ENCODE data around the gene EXOSC7. TPM values are rescaled to one million over a fixed set of nuclear protein-coding genes. Genes with fewer than 3 reads are reported as not detected.

The EXOSC7 gene
- total and polyA plus RNA-seq, 10 of the 15 experiments (the other 5 are each of a cell fraction or from before 2014, with no cell fraction given), result 58.0 to 193 (median 82.9) TPM

DNA sequence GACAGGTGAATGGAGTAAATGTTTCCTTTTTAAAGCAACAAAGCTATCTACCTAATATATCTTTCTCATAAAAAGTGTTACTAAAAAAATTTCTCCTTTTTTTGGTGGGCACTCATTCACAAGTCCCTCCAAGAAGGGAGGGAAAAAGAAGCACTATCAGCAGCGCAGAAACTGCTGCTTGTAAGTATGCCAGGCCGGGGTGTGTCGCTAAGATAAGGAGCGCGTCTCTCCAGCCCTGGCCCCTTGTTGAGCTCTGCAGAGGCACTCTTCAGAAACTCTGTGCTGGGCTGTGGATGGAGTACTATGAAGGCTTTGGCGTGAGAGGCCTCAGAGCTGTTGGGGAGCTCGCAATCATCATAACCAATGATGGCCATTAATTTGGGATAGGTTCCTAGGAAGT is 49.1 kb upstream of the EXOSC7 start:
- Histone ChIP-seq H3K36me3 (ENCODE audit: control insufficient read depth in 2 of 2, insufficient read depth in 2 of 2, low read length in 1 of 2) (peaks cover 0 to 17% of the 10 kb centered on the region in 2 experiments; a peak in 3 of 4 replicates), H3K79me2 (ENCODE audit: control insufficient read depth, insufficient read depth, low read length) (no peaks in the 10 kb centered on the region), H2AFZ (ENCODE audit: control insufficient read depth, low read depth, low read length) (no peak overlapping the region), H3K4me2 (ENCODE audit: control insufficient read depth, insufficient read depth) (no peak overlapping the region), H3K4me3 (no peak overlapping the region), H3K4me1 (ENCODE audit: control insufficient read depth, insufficient read depth, low read length) (no peaks in the 10 kb centered on the region), H4K20me1 (ENCODE audit: control insufficient read depth, insufficient read depth) (no peaks in the 10 kb centered on the region), H3K27me3 (replicated peaks in 1 of 2; ENCODE audit: control insufficient read depth in 2 of 2, insufficient read depth in 2 of 2, low read length in 1 of 2) (no peaks in the 10 kb centered on the region), H3K27ac (ENCODE audit: control insufficient read depth, insufficient read depth) (no peak overlapping the region), H3K9ac (ENCODE audit: control insufficient read depth, insufficient read depth, low read length) (no peak overlapping the region), H3K9me3 (replicated peaks; ENCODE audit: control insufficient read depth, insufficient read depth, low read length) (no peaks in the 10 kb centered on the region)
- no TSS peak for BruUV-seq (replicated peaks)
- SMC1A ChIA-PET (ENCODE audit: uncharacterized antibody, unreplicated experiment), result no interaction called here
- 98% methylated on average over 7 of the region's 7 CpGs for WGBS (ENCODE audit: insufficient coverage, insufficient replicate concordance, low lambda C conversion rate, missing lambda C conversion rate)
- POLR2A ChIA-PET, result no interaction called here
- ATAC-seq (no peak), FAIRE-seq (no peak), DNase-seq (ENCODE audit: low read depth, low spot score) (no peak)
- in situ Hi-C loops (cut with MboI) (no loop called here), intact Hi-C loops (cut with micrococcal nuclease; ENCODE audit: unreplicated experiment) (no loop called here)
- TF ChIP-seq, protein P1, sequence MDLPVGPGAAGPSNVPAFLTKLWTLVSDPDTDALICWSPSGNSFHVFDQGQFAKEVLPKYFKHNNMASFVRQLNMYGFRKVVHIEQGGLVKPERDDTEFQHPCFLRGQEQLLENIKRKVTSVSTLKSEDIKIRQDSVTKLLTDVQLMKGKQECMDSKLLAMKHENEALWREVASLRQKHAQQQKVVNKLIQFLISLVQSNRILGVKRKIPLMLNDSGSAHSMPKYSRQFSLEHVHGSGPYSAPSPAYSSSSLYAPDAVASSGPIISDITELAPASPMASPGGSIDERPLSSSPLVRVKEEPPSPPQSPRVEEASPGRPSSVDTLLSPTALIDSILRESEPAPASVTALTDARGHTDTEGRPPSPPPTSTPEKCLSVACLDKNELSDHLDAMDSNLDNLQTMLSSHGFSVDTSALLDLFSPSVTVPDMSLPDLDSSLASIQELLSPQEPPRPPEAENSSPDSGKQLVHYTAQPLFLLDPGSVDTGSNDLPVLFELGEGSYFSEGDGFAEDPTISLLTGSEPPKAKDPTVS (IDR thresholded peaks at IDR 0.05; ENCODE audit: low read depth, low read length), result no peak
- TF ChIP-seq ZNF384 (IDR thresholded peaks at IDR 0.05; ENCODE audit: borderline replicate concordance, low read depth, low read length), result no peak
- CTCF ChIA-PET, result interaction anchor here (0.6 kb wide), 1 partner anchor 110 kb away, joined by 3 read pairs; no protein-coding TSS in a partner anchor
- RAD21 ChIA-PET (ENCODE audit: unreplicated experiment), result no interaction called here

- Histone ChIP-seq H3K79me2 (ENCODE audit: control insufficient read depth, insufficient read depth, low read length) (no peaks in the 10 kb centered on the region), H4K20me1 (ENCODE audit: control insufficient read depth, insufficient read depth) (no peaks in the 10 kb centered on the region), H3K4me1 (ENCODE audit: control insufficient read depth, insufficient read depth, low read length) (no peaks in the 10 kb centered on the region), H3K4me3 (no peak overlapping the region), H3K36me3 (ENCODE audit: control insufficient read depth in 2 of 2, insufficient read depth in 2 of 2, low read length in 1 of 2) (peaks cover 0 to 18% of the 10 kb centered on the region in 2 experiments; a peak in 3 of 4 replicates), H2AFZ (ENCODE audit: control insufficient read depth, low read depth, low read length) (no peak overlapping the region), H3K4me2 (ENCODE audit: control insufficient read depth, insufficient read depth) (no peak overlapping the region), H3K9me3 (replicated peaks; ENCODE audit: control insufficient read depth, insufficient read depth, low read length) (no peaks in the 10 kb centered on the region), H3K27ac (ENCODE audit: control insufficient read depth, insufficient read depth) (no peak overlapping the region), H3K9ac (ENCODE audit: control insufficient read depth, insufficient read depth, low read length) (no peak overlapping the region), H3K27me3 (replicated peaks in 1 of 2; ENCODE audit: control insufficient read depth in 2 of 2, insufficient read depth in 2 of 2, low read length in 1 of 2) (no peaks in the 10 kb centered on the region)
- TF ChIP-seq ZNF274 (IDR thresholded peaks at IDR 0.05; ENCODE audit: insufficient read depth, insufficient read length) (no peak), HDAC2 (IDR thresholded peaks at IDR 0.05) (no peak), RCOR1 (conservative IDR thresholded peaks at IDR 0.05; ENCODE audit: low read depth, low read length) (no peak), SMAD5 (IDR thresholded peaks at IDR 0.05; ENCODE audit: low read depth) (no peak), MEF2B (IDR thresholded peaks at IDR 0.05; ENCODE audit: partially characterized antibody, poor library complexity, severe bottlenecking) (no peak), REST (IDR thresholded peaks at IDR 0.05; ENCODE audit: low read depth, low read length) (no peak), HDAC6 (IDR thresholded peaks at IDR 0.05; ENCODE audit: unreplicated experiment) (no peak), SMAD1 (IDR thresholded peaks at IDR 0.05; ENCODE audit: low read depth, partially characterized antibody) (no peak), LARP7 (IDR thresholded peaks at IDR 0.05) (no peak)
- in situ Hi-C loops (cut with MboI) (no loop called here), intact Hi-C loops (cut with micrococcal nuclease; ENCODE audit: unreplicated experiment) (no loop called here)
- SMC1A ChIA-PET (ENCODE audit: uncharacterized antibody, unreplicated experiment), result no interaction called here
- FAIRE-seq (no peak), ATAC-seq (no peak), DNase-seq (ENCODE audit: low read depth, low spot score) (no peak)
- WGBS (ENCODE audit: insufficient coverage, insufficient replicate concordance, low lambda C conversion rate, missing lambda C conversion rate), result 96% methylated on average over 6 of the region's 7 CpGs
- CTCF ChIA-PET, result interaction anchor here (0.6 kb wide), 1 partner anchor 110 kb away, joined by 3 read pairs; no protein-coding TSS in a partner anchor
- no TSS peak for BruUV-seq (replicated peaks)
- RAD21 ChIA-PET (ENCODE audit: unreplicated experiment), result no interaction called here
- POLR2A ChIA-PET, result no interaction called here
These were observed 48.7 kb upstream of the EXOSC7 start for GRCh38 chr3:44927371-44927770.

Measured in GM12878 (cell line).